HG03045 (cell line): ENCODE results near the gene MAD1L1.

Experiments used
- ATAC-seq: cut with Tn5 transposase; IDR thresholded peaks from one replicate; pipeline ENCODE4 v1.9.1; 2021; ENCODE audit warnings: mild to moderate bottlenecking, moderate library complexity; ENCODE audit not compliant: unreplicated experiment

MAD1L1 gene

GRCh38 chr7:2051707-2052656 is 180.8 kb downstream of the MAD1L1 start:
- no peak for ATAC-seq

GRCh38 chr7:2050511-2050866 is 182.3 kb downstream of the MAD1L1 start:
- ATAC-seq, result no peak

- ATAC-seq, result no peak
These were observed 182.8 kb downstream of the MAD1L1 start for GRCh38 chr7:2049782-2050510.

- no peak for ATAC-seq
These were observed 183.5 kb downstream of the MAD1L1 start for GRCh38 chr7:2049111-2049781.

- no peak for ATAC-seq
These were observed 184.2 kb downstream of the MAD1L1 start for GRCh38 chr7:2048531-2048930.

- ATAC-seq, result no peak
These were observed 184.7 kb downstream of the MAD1L1 start for GRCh38 chr7:2048006-2048405.

GRCh38 chr7:2046581-2047565 is 185.9 kb downstream of the MAD1L1 start:
- ATAC-seq, result no peak

- no peak for ATAC-seq
These were observed 187.0 kb downstream of the MAD1L1 start for GRCh38 chr7:2045559-2046405.

- ATAC-seq, result no peak
These were observed 187.8 kb downstream of the MAD1L1 start for GRCh38 chr7:2044883-2045471.

GRCh38 chr7:2044311-2044882 is 188.3 kb downstream of the MAD1L1 start:
- ATAC-seq, result no peak

- ATAC-seq, result no peak
These were observed 189.3 kb downstream of the MAD1L1 start for GRCh38 chr7:2043316-2044039.

- ATAC-seq, result no peak
These were observed 190.1 kb downstream of the MAD1L1 start for GRCh38 chr7:2042650-2043049.

GRCh38 chr7:2041496-2042367 is 191.0 kb downstream of the MAD1L1 start:
- no peak for ATAC-seq

- ATAC-seq, result no peak
These were observed 191.9 kb downstream of the MAD1L1 start for GRCh38 chr7:2040893-2041270.

- ATAC-seq, result no peak
These were observed 192.4 kb downstream of the MAD1L1 start for GRCh38 chr7:2040201-2040892.

GRCh38 chr7:2038931-2039728 is 193.6 kb downstream of the MAD1L1 start:
- ATAC-seq, result no peak
